LNCaP clone FGC (cell line): ENCODE data around the gene MYH15.

Source experiments
- DNase-seq: peaks from one replicate; pipeline ENCODE4 v3.0.0-alpha.2; 2011; ENCODE audit warnings: low read depth
- H3K4me3 ChIP-seq: 2 replicates; pipeline ENCODE4 v1.5.1; 2011; ENCODE audit warnings: mild to moderate bottlenecking, low read depth, low read length, control low read depth
- CTCF ChIP-seq: IDR thresholded peaks from 2 replicates; pipeline ENCODE4 v1.5.1; 2012; ENCODE audit warnings: mild to moderate bottlenecking; ENCODE audit not compliant: control insufficient read depth, insufficient read depth; ENCODE audit errors: extremely low read depth

MYH15 gene

GRCh38 chr3:108334701-108335100 is 175.7 kb downstream of the MYH15 start:
- DNase-seq = no peak
- no peak overlapping the region for H3K4me3 ChIP-seq
- TF ChIP-seq CTCF = no peak

GRCh38 chr3:108333961-108334360 is 176.4 kb downstream of the MYH15 start:
- no peak for TF ChIP-seq CTCF
- no peak for DNase-seq
- H3K4me3 ChIP-seq = no peak overlapping the region

- no peak for TF ChIP-seq CTCF
- no peak overlapping the region for H3K4me3 ChIP-seq
- no peak for DNase-seq
These were observed 178.6 kb downstream of the MYH15 start for GRCh38 chr3:108331792-108332191.
